ENCODE measurements around the gene TMC6.
"Not testable (repeated sequence)": the region's sequence is repeated elsewhere in the genome, so short reads cannot be mapped to it uniquely, and the experiment has no call there.

TMC6 gene

GRCh38 chr17:78081551-78081950 is 47.0 kb downstream of the TMC6 start:
- DNase-seq (ENCODE audit: low read depth in 2 of 2): no peak

- DNase-seq (ENCODE audit: low read depth in 2 of 2): no peak
Observed at GRCh38 chr17:78079253-78079652, 49.3 kb downstream of the TMC6 start.

- DNase-seq (ENCODE audit: low read depth in 2 of 2): no peak
Observed at GRCh38 chr17:78075545-78075944, 53.0 kb downstream of the TMC6 start.

GRCh38 chr17:78075011-78075410 is 53.5 kb downstream of the TMC6 start:
- DNase-seq (ENCODE audit: low read depth in 2 of 2): no peak

- DNase-seq (ENCODE audit: low read depth in 2 of 2): no peak
Observed at GRCh38 chr17:78072961-78073360, 55.6 kb downstream of the TMC6 start.

GRCh38 chr17:78069695-78070094 is 58.9 kb downstream of the TMC6 start:
- no peak for DNase-seq (ENCODE audit: low read depth in 2 of 2)

GRCh38 chr17:78066976-78067375 is 61.6 kb downstream of the TMC6 start:
- DNase-seq (ENCODE audit: low read depth in 2 of 2): not testable (repeated sequence)

GRCh38 chr17:78064708-78065107 is 63.8 kb downstream of the TMC6 start:
- DNase-seq (ENCODE audit: low read depth in 2 of 2): no peak

GRCh38 chr17:78063489-78063888 is 65.1 kb downstream of the TMC6 start:
- no peak for DNase-seq (ENCODE audit: low read depth in 2 of 2)

GRCh38 chr17:78062596-78062995 is 66.0 kb downstream of the TMC6 start:
- DNase-seq (ENCODE audit: low read depth in 2 of 2): no peak

Data from stimulated activated CD4-positive, alpha-beta T cell treated with anti-CD3 and anti-CD28 coated beads, Interleukin-4, amount 100 ng/mL, for 48 hours (primary cell).